Stomach smooth muscle (tissue), 2 donors: ENCODE data around the gene CHST2.
A peak's percentile ranks its signal among the peaks of the same experiment; 100 is the strongest.

Experiments
- H3K27ac ChIP-seq: one replicate; pipeline ENCODE4 v1.7.0; 2013; ENCODE audit warnings: mild to moderate bottlenecking, low read length, inconsistent platforms
- H3K27me3 ChIP-seq, 2 donors: one replicate each; pipeline ENCODE4 v1.7.0; 2013; ENCODE audit warnings: low read length in 2 of 2; ENCODE audit not compliant: insufficient read depth in 2 of 2, control insufficient read depth in 1 of 2
- H3K36me3 ChIP-seq, 2 donors: one replicate each; pipeline ENCODE4 v1.7.0; 2013; ENCODE audit warnings: low read length in 2 of 2; ENCODE audit not compliant: control insufficient read depth in 2 of 2, insufficient read depth in 2 of 2
- H3K4me1 ChIP-seq: one replicate; pipeline ENCODE4 v1.7.0; 2013; ENCODE audit warnings: low read length; ENCODE audit not compliant: control insufficient read depth, insufficient read depth
- H3K4me3 ChIP-seq, 2 donors: one replicate each; pipeline ENCODE4 v1.7.0; 2013; ENCODE audit warnings: low read length in 2 of 2
- H3K9ac ChIP-seq, 2 donors: one replicate each; pipeline ENCODE4 v1.7.0; 2013; ENCODE audit warnings: low read length in 2 of 2, mild to moderate bottlenecking in 1 of 2
- H3K9me3 ChIP-seq, 2 donors: one replicate each; pipeline ENCODE4 v1.7.0; 2013; ENCODE audit warnings: low read length in 2 of 2; ENCODE audit not compliant: control insufficient read depth in 2 of 2
- donor health status: healthy.
- donor health status: Pancreatic carcinoma.

The CHST2 gene

DNA sequence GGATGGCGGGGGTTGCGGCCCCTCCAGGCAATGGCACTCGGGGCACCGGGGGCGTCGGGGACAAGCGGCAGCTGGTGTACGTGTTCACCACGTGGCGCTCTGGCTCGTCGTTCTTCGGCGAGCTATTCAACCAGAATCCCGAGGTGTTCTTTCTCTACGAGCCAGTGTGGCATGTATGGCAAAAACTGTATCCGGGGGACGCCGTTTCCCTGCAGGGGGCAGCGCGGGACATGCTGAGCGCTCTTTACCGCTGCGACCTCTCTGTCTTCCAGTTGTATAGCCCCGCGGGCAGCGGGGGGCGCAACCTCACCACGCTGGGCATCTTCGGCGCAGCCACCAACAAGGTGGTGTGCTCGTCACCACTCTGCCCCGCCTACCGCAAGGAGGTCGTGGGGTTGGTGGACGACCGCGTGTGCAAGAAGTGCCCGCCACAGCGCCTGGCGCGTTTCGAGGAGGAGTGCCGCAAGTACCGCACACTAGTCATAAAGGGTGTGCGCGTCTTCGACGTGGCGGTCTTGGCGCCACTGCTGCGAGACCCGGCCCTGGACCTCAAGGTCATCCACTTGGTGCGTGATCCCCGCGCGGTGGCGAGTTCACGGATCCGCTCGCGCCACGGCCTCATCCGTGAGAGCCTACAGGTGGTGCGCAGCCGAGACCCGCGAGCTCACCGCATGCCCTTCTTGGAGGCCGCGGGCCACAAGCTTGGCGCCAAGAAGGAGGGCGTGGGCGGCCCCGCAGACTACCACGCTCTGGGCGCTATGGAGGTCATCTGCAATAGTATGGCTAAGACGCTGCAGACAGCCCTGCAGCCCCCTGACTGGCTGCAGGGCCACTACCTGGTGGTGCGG, 1.9 kb downstream of the CHST2 start:
- no peak overlapping the region for H3K27ac ChIP-seq
- H3K4me1 ChIP-seq: peaks cover 20% of the 10 kb centered on the region
- H3K9me3 ChIP-seq: no peaks in the 10 kb centered on the region
- no peaks in the 10 kb centered on the region for H3K36me3 ChIP-seq
- peak overlapping the region in 1 of 2 donors; percentile 76 for H3K4me3 ChIP-seq
- peaks cover 9 to 31% of the 10 kb centered on the region in 2 donors for H3K27me3 ChIP-seq
- no peak overlapping the region for H3K9ac ChIP-seq

GRCh38 chr3:143122089-143122430, 2.5 kb downstream of the CHST2 start:
- no peak overlapping the region for H3K4me3 ChIP-seq
- H3K9ac ChIP-seq: no peak overlapping the region
- H3K27me3 ChIP-seq: peaks cover 13 to 31% of the 10 kb centered on the region in 2 donors
- no peaks in the 10 kb centered on the region for H3K36me3 ChIP-seq
- no peak overlapping the region for H3K27ac ChIP-seq
- peaks cover 20% of the 10 kb centered on the region for H3K4me1 ChIP-seq
- no peaks in the 10 kb centered on the region for H3K9me3 ChIP-seq

DNA sequence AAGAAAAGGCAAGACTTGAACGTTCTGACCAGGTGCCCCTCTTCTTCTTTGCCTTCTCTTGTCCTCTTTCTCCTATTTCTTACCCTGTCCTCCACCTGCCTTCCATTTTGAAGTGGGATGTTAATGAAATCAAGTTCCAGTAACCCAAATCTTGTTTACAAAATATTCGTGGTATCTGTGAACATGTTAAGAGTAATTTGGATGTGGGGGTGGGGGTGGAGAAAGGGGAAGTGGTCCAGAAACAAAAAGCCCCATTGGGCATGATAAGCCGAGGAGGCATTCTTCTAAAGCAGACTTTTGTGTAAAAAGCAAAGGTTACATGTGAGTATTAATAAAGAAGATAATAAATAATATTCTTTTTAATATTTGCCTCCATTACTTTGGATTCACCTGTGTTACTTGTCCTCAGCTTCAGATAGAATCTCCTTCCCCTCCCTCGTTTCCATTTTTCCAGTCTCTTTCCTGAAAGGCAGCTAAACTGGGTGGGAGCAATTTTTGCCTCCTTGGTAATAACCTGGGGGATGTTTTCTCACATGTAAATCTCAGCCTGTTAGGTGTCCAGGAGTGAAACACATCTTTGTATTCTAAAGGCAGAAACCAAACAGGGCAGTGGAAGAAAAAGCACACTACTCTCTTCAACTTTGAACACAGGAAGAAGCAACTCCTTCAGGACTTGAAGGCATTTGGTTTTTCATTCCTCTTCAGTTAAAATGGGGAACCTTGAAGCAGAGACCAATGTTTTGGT, 3.2 kb downstream of the CHST2 start:
- H3K9ac ChIP-seq: no peak overlapping the region
- no peaks in the 10 kb centered on the region for H3K9me3 ChIP-seq
- H3K27me3 ChIP-seq: peaks cover 13 to 31% of the 10 kb centered on the region in 2 donors
- H3K36me3 ChIP-seq: no peaks in the 10 kb centered on the region
- H3K4me1 ChIP-seq: peaks cover 20% of the 10 kb centered on the region
- H3K27ac ChIP-seq: no peak overlapping the region
- H3K4me3 ChIP-seq: no peak overlapping the region

DNA sequence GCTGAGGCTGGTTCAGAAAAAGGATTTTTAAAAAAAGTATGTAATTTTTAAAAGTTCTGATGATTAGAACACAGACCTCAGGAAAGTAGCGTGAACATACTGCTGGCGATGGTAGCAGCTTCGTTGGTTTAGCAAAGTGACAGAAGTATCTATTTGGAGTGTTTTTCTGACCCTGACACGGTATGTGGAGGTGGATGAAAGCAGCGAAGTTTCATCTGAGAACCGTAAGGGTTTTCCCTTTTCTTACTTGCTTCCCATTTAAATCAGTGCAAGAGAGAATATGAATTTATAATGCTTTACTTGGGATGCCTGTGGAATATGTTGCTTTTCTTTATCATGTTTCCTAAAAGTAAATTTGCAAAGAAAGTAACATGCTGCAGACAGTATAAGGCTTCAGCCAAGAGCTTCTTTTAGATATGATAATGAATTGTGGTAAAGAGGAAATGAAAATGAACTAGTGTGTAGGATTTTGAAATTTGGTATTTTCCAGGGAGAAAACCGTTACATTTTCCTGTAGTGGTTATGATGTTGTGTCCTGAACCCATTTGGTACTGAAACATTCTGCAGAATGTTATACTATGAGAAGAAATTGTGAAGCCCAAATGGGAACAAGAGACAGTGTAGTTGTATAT, 3.9 kb downstream of the CHST2 start:
- Histone ChIP-seq H3K4me1 (peaks cover 20% of the 10 kb centered on the region), H3K4me3 (no peak overlapping the region), H3K9me3 (no peaks in the 10 kb centered on the region), H3K27me3 (peaks cover 13 to 31% of the 10 kb centered on the region in 2 donors), H3K27ac (no peak overlapping the region), H3K9ac (no peak overlapping the region), H3K36me3 (no peaks in the 10 kb centered on the region)

DNA sequence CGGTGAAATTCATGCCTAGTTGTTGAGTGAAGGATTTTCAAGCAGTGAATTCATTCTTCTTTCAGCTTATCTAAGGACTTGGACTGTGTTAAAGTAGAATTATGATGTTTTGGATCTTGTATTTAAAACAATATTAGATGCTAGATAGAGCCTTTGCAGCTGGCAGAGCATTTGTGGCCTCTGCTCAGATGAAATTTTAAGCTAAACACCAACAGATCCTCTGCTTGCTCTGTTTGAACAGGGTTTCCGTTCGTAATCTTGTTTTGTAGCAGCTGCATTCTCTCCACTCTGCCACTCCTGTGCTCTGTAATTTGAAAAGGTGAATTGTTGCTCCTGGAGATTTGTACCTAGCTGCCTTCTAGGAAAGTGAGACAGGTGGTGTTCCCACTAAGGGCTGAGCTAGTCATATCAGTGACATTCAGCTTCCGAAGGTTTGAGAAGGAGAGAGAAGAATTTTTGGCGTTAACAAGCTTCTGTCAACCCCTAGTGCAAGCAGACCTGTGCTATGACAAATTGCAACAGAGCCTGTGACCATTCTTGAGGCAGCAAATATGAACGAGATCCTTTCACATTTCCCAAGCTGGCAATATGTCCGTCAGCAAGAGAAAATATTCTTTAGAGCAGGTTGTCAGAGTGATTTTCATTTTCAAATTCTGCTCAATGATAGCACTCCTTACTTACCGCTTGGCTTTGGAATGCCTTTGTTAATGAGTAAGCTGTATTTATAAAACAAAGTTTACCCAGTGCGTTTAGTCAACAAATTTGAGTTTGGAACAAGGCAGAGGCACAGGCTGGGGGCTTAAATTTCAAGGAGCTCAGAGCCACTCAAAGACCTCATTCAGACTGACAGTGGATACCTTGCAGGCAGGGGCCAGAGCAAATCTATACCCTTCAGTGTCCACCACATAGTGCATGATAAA, 5.3 kb downstream of the CHST2 start:
- Histone ChIP-seq H3K9ac (no peak overlapping the region), H3K9me3 (no peaks in the 10 kb centered on the region), H3K36me3 (no peaks in the 10 kb centered on the region), H3K4me3 (no peak overlapping the region), H3K27me3 (peaks cover 13 to 31% of the 10 kb centered on the region in 2 donors), H3K27ac (no peak overlapping the region), H3K4me1 (peaks cover 14% of the 10 kb centered on the region)

GRCh38 chr3:143127801-143128200, 8.2 kb downstream of the CHST2 start:
- Histone ChIP-seq H3K9me3 (no peaks in the 10 kb centered on the region), H3K27me3 (peaks cover 4 to 6% of the 10 kb centered on the region in 2 donors), H3K36me3 (no peaks in the 10 kb centered on the region), H3K4me3 (no peak overlapping the region), H3K27ac (no peak overlapping the region), H3K4me1 (no peaks in the 10 kb centered on the region), H3K9ac (no peak overlapping the region)

GRCh38 chr3:143128227-143128955, 8.8 kb downstream of the CHST2 start:
- Histone ChIP-seq H3K4me1 (no peaks in the 10 kb centered on the region), H3K27ac (no peak overlapping the region), H3K9me3 (no peaks in the 10 kb centered on the region), H3K9ac (no peak overlapping the region), H3K27me3 (peaks cover 4 to 6% of the 10 kb centered on the region in 2 donors), H3K36me3 (no peaks in the 10 kb centered on the region), H3K4me3 (no peak overlapping the region)

DNA sequence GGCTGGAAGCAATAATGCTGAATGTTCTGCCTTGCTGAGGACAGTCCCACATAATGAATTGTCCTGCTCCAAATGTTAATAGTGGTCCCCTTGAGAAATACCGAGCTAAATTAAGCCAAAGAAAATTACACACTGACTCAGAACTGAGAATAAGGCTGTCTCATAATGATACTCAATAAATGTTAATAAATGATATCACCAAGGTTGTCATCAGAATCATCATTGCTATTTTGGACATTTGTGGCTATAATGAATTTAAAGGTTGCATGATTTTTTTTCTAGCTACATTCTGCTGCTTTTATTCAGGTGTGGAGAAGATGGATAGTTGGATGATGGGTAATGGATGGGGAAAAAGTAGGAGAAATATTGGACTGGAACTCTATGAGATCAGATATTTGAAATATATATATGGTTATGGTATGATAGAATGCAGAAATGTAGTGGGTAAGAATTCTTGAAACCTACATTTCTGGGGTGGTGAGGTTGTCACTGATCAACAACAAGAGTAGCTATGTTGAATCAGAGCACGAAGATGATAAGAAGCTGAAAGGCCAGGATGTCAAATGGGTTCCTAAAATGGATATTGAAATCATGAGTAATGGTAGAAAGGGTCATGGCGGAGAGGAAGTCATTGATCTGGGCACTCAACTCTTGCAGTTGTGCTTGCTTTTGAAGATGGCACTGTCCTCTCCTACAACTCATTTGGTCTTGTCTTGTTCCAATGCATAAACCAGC, 12.8 kb downstream of the CHST2 start:
- Histone ChIP-seq H3K27ac (no peak overlapping the region), H3K36me3 (no peaks in the 10 kb centered on the region), H3K27me3 (peaks cover 0 to 4% of the 10 kb centered on the region in 2 donors), H3K9ac (no peak overlapping the region), H3K4me1 (no peaks in the 10 kb centered on the region), H3K4me3 (no peak overlapping the region), H3K9me3 (no peaks in the 10 kb centered on the region)

DNA sequence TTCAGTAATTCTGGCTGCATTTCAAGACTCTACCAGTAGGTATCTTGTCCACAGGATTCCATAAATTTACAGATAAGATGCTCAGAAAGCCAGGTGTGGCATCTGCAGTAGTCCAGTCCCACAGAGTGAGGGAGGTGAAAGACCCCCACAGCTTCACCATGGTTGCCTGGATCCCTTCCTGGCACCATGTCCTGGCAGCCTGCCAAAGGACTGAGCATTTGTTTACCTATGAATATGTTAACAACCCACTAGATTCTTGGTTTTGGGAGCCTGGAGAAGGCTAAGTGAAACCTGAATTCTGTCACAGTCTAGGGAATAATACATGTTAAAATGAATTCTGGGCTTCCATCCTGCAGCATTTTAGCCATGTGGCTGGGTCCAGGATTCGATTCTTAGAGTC, 14.9 kb downstream of the CHST2 start:
- Histone ChIP-seq H3K9me3 (no peaks in the 10 kb centered on the region), H3K27me3 (peaks cover 0 to 4% of the 10 kb centered on the region in 2 donors), H3K4me3 (no peak overlapping the region), H3K27ac (no peak overlapping the region), H3K9ac (no peak overlapping the region), H3K4me1 (no peaks in the 10 kb centered on the region), H3K36me3 (no peaks in the 10 kb centered on the region)
